DOHH2 (cell line): ENCODE data around the gene EMC8.

ENCODE experiments used
- H3F3A ChIP-seq: fragments of 200-600 bp; sonication (generic), shearing (Covaris generic); 2 replicates; pipeline ENCODE4 v1.6.0; 2016; ENCODE audit warnings: antibody characterized with exemption, mild to moderate bottlenecking; ENCODE audit not compliant: control insufficient read depth, insufficient read depth
- H3K27ac ChIP-seq: fragments of 200-600 bp; sonication (generic); 2 replicates; pipeline ENCODE4 v1.5.1; 2014; ENCODE audit warnings: low read depth, mild to moderate bottlenecking, low read length, moderate library complexity
- H3K27me3 ChIP-seq: fragments of 200-600 bp; sonication (generic); 2 replicates; pipeline ENCODE4 v1.6.1; 2014; ENCODE audit warnings: mild to moderate bottlenecking, low read length, mixed read lengths; ENCODE audit not compliant: control insufficient read depth
- H3K36me3 ChIP-seq: fragments of 200-600 bp; sonication (generic); 2 replicates; pipeline ENCODE4 v1.6.1; 2014; ENCODE audit warnings: mild to moderate bottlenecking, low read length, moderate library complexity, mixed read lengths; ENCODE audit not compliant: control insufficient read depth
- H3K4me1 ChIP-seq: fragments of 200-600 bp; sonication (generic); 2 replicates; pipeline ENCODE4 v1.6.1; 2014; ENCODE audit warnings: mild to moderate bottlenecking, low read length, mixed read lengths; ENCODE audit not compliant: control insufficient read depth
- H3K4me2 ChIP-seq: fragments of 200-600 bp; sonication (generic); 2 replicates; pipeline ENCODE4 v1.6.0; 2014; ENCODE audit warnings: mild to moderate bottlenecking, low read length, moderate library complexity
- H3K4me3 ChIP-seq: fragments of 200-600 bp; sonication (generic); 2 replicates; pipeline ENCODE4 v1.5.1; 2014; ENCODE audit warnings: mild to moderate bottlenecking, low read length, mixed read lengths
- H3K79me2 ChIP-seq: fragments of 200-600 bp; sonication (generic); 2 replicates; pipeline ENCODE4 v1.6.1; 2014; ENCODE audit warnings: mild to moderate bottlenecking, low read length, mixed read lengths; ENCODE audit not compliant: control insufficient read depth
- H3K9me2 ChIP-seq: fragments of 200-600 bp; sonication (generic); replicated peaks from 2 replicates; pipeline ENCODE4 v1.6.1; 2014; ENCODE audit warnings: mild to moderate bottlenecking, low read length, mixed read lengths; ENCODE audit not compliant: control insufficient read depth
- H3K9me3 ChIP-seq: fragments of 200-600 bp; sonication (generic); 2 replicates; pipeline ENCODE4 v1.6.1; 2014; ENCODE audit warnings: antibody characterized with exemption, low read length, mixed read lengths; ENCODE audit not compliant: control insufficient read depth, insufficient read depth
- H4K20me1 ChIP-seq: fragments of 200-600 bp; sonication (generic); 2 replicates; pipeline ENCODE4 v1.6.0; 2014; ENCODE audit warnings: low read depth, mild to moderate bottlenecking, antibody characterized with exemption, low read length, moderate library complexity; ENCODE audit not compliant: control insufficient read depth, insufficient read depth
- CTCF ChIP-seq: fragments of 200-600 bp; sonication (generic); IDR thresholded peaks from one replicate; pipeline ENCODE4 v1.5.1; 2014; ENCODE audit warnings: antibody characterized with exemption, mild to moderate bottlenecking, low read depth, low read length; ENCODE audit not compliant: poor library complexity, severe bottlenecking
- EZH2phosphoT487 ChIP-seq: fragments of 200-600 bp; sonication (generic); IDR thresholded peaks from 2 replicates; pipeline ENCODE4 v1.6.1; 2017; ENCODE audit warnings: borderline replicate concordance, mild to moderate bottlenecking, antibody characterized with exemption, low read length, moderate library complexity, mixed read lengths

Gene EMC8

GRCh38 chr16:85847036-85847435 lies 47.7 kb upstream of the EMC8 start:
- Histone ChIP-seq H3K27me3 (no peaks in the 10 kb centered on the region), H3K4me1 (peaks cover 10% of the 10 kb centered on the region), H3K79me2 (no peaks in the 10 kb centered on the region), H3K27ac (no peak overlapping the region), H3K9me3 (no peaks in the 10 kb centered on the region), H3K4me3 (no peak overlapping the region), H3F3A (no peaks in the 10 kb centered on the region; the same call in 1 of the 2 replicates), H3K36me3 (no peaks in the 10 kb centered on the region), H3K9me2 (no peaks in the 10 kb centered on the region), H4K20me1 (no peaks in the 10 kb centered on the region), H3K4me2 (no peak overlapping the region)
- TF ChIP-seq EZH2phosphoT487 (no peak), CTCF (no peak)

GRCh38 chr16:85846461-85846860 lies 47.1 kb upstream of the EMC8 start:
- TF ChIP-seq EZH2phosphoT487 = no peak
- no peak for TF ChIP-seq CTCF
- Histone ChIP-seq H3K4me1 (peaks cover 10% of the 10 kb centered on the region), H3K27me3 (no peaks in the 10 kb centered on the region), H3K4me3 (no peak overlapping the region), H3K9me3 (no peaks in the 10 kb centered on the region), H3K4me2 (no peak overlapping the region), H4K20me1 (no peaks in the 10 kb centered on the region), H3K79me2 (no peaks in the 10 kb centered on the region), H3K36me3 (no peaks in the 10 kb centered on the region), H3F3A (no peaks in the 10 kb centered on the region; the same call in 1 of the 2 replicates), H3K27ac (no peak overlapping the region), H3K9me2 (no peaks in the 10 kb centered on the region)

GRCh38 chr16:85845266-85845665 lies 45.9 kb upstream of the EMC8 start:
- H3K27ac ChIP-seq = no peak overlapping the region
- no peaks in the 10 kb centered on the region for H3K27me3 ChIP-seq

More at GRCh38 chr16:85845266-85845665, 45.9 kb upstream of the EMC8 start:
- no peaks in the 10 kb centered on the region for H3K9me2 ChIP-seq
- TF ChIP-seq EZH2phosphoT487 (no peak), CTCF (no peak)
- H3K4me2 ChIP-seq = no peak overlapping the region
- H3K9me3 ChIP-seq = no peaks in the 10 kb centered on the region
- H3K4me3 ChIP-seq = no peak overlapping the region
- no peaks in the 10 kb centered on the region for H4K20me1 ChIP-seq
- no peaks in the 10 kb centered on the region; the same call in 1 of the 2 replicates for H3F3A ChIP-seq
- no peaks in the 10 kb centered on the region for H3K79me2 ChIP-seq
- no peaks in the 10 kb centered on the region for H3K36me3 ChIP-seq
- peaks cover 10% of the 10 kb centered on the region; the same call in 1 of the 2 replicates for H3K4me1 ChIP-seq
